DND-41 (cell line): ENCODE results near the gene TRIP13.

Experiments
- ATAC-seq: fragments of 200-7000 bp; cut with Tn5 transposase; 3 replicates; pipeline ENCODE4 v1.9.1; 2021; ENCODE audit warnings: low read depth; ENCODE audit not compliant: insufficient read depth
- DNase-seq: peaks from one replicate; pipeline ENCODE4 v3.0.0-alpha.2; 2020
- H2AFZ ChIP-seq: 2 replicates; pipeline ENCODE4 v1.6.0; 2012; ENCODE audit warnings: low read depth, low read length
- H3K27ac ChIP-seq: 2 replicates; pipeline ENCODE4 v1.5.1; 2012; ENCODE audit warnings: low read length, inconsistent platforms
- H3K27me3 ChIP-seq: fragments of 200-600 bp; sonication (generic); 2 replicates; pipeline ENCODE4 v1.6.0; 2012; ENCODE audit warnings: low read length, mild to moderate bottlenecking, inconsistent platforms; ENCODE audit not compliant: insufficient read depth, poor library complexity
- H3K36me3 ChIP-seq: 2 replicates; pipeline ENCODE4 v1.5.1; 2012; ENCODE audit warnings: low read length, inconsistent platforms; ENCODE audit not compliant: insufficient read depth
- H3K4me1 ChIP-seq: 2 replicates; pipeline ENCODE4 v1.5.1; 2012; ENCODE audit warnings: mild to moderate bottlenecking, low read length; ENCODE audit not compliant: insufficient read depth
- H3K4me2 ChIP-seq: 2 replicates; pipeline ENCODE4 v1.6.0; 2012; ENCODE audit warnings: mild to moderate bottlenecking, moderate library complexity, low read length, inconsistent platforms; ENCODE audit not compliant: insufficient read depth
- H3K4me3 ChIP-seq, 2 experiments: fragments of 200-600 bp in 1 of 2; shearing (Covaris generic) in 1 of 2; 2 replicates each; pipeline ENCODE4 v1.5.1; 2012 to 2016; ENCODE audit warnings: inconsistent platforms in 2 of 2, low read length in 2 of 2, mild to moderate bottlenecking in 2 of 2, low read depth in 1 of 2, moderate library complexity in 1 of 2
- H3K79me2 ChIP-seq: 2 replicates; pipeline ENCODE4 v1.6.0; 2012; ENCODE audit warnings: low read length, inconsistent platforms; ENCODE audit not compliant: insufficient read depth
- H3K9ac ChIP-seq: 2 replicates; pipeline ENCODE4 v1.6.0; 2012; ENCODE audit warnings: low read depth, mild to moderate bottlenecking, inconsistent platforms, low read length, moderate library complexity
- H3K9me3 ChIP-seq: 2 replicates; pipeline ENCODE4 v1.5.1; 2012; ENCODE audit warnings: low read length, moderate library complexity, mild to moderate bottlenecking, inconsistent platforms; ENCODE audit not compliant: insufficient read depth, severe bottlenecking
- H4K20me1 ChIP-seq: 2 replicates; pipeline ENCODE4 v1.6.0; 2012; ENCODE audit warnings: low read length; ENCODE audit not compliant: insufficient read depth
- EZH2 ChIP-seq: IDR thresholded peaks from 3 replicates; pipeline ENCODE4 v1.6.1; 2012; ENCODE audit warnings: borderline replicate concordance, low read depth, mild to moderate bottlenecking, moderate library complexity, low read length, inconsistent platforms; ENCODE audit not compliant: severe bottlenecking
- TF ChIP-seq, protein P1 (sequence below): IDR thresholded peaks from 2 replicates; pipeline ENCODE4 v1.5.1; 2012; ENCODE audit warnings: borderline replicate concordance, low read length, moderate library complexity, mild to moderate bottlenecking; ENCODE audit not compliant: poor library complexity, severe bottlenecking; ENCODE audit errors: extremely low read depth

TRIP13 gene

GRCh38 chr5:861442-862366 lies 31.0 kb upstream of the TRIP13 start:
- Histone ChIP-seq H3K4me1 (no peaks in the 10 kb centered on the region), H3K27ac (no peak overlapping the region), H3K27me3 (no peaks in the 10 kb centered on the region), H3K9ac (no peak overlapping the region), H3K36me3 (peaks cover 50% of the 10 kb centered on the region), H2AFZ (no peak overlapping the region), H3K4me2 (no peak overlapping the region), H4K20me1 (peaks cover 48% of the 10 kb centered on the region), H3K79me2 (no peaks in the 10 kb centered on the region), H3K9me3 (no peaks in the 10 kb centered on the region), H3K4me3 (no peak overlapping the region)
- TF ChIP-seq EZH2 = no peak
- TF ChIP-seq, protein P1, sequence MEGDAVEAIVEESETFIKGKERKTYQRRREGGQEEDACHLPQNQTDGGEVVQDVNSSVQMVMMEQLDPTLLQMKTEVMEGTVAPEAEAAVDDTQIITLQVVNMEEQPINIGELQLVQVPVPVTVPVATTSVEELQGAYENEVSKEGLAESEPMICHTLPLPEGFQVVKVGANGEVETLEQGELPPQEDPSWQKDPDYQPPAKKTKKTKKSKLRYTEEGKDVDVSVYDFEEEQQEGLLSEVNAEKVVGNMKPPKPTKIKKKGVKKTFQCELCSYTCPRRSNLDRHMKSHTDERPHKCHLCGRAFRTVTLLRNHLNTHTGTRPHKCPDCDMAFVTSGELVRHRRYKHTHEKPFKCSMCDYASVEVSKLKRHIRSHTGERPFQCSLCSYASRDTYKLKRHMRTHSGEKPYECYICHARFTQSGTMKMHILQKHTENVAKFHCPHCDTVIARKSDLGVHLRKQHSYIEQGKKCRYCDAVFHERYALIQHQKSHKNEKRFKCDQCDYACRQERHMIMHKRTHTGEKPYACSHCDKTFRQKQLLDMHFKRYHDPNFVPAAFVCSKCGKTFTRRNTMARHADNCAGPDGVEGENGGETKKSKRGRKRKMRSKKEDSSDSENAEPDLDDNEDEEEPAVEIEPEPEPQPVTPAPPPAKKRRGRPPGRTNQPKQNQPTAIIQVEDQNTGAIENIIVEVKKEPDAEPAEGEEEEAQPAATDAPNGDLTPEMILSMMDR = no peak
- no peak for DNase-seq
- peak; percentile 38 for ATAC-seq

DNA sequence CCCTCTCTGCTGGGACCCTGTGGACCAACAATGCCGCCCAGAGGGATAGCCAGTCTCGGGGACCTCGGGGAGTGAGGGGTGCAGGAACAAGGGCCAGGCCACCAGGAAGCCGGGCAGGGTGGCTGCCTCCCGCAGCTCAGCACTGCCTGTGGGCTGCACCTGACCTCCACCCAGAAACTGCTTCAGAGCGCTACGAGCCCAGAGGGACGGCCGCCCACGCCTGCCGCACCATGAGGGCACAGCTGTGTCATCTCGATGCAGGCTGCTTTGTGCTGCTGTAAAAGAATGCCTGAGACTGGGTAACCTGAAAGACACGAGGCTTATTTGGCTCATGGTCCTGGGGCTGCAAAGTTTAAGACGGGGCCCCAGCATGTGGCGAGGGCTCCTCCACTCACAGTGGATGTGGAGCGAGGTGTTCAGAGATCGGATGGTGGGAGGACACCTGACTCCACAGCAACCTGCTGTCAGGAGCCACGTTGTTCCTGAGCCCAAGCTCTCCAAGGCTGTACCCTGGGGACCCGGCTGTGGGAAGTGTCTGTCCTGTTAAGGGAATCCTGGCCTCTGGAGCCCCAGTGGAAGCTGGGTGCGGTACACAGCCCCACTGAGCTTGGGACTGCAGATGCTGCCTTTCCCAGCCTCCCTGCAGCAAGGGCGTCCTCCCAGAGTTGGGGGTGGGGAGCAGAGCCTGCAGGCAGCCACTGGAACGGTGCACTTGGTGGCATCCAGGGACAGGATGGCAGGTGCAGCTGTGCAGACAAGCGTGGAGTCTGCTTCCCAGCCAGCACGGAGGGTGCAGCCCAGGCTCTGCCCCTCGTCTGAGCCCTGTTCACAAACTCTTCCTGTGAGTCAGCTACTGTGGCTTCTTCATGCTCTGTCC lies 30.1 kb upstream of the TRIP13 start:
- Histone ChIP-seq H3K4me1 (no peaks in the 10 kb centered on the region), H3K9ac (no peak overlapping the region), H3K27ac (no peak overlapping the region), H3K9me3 (no peaks in the 10 kb centered on the region), H3K36me3 (peaks cover 59% of the 10 kb centered on the region), H3K79me2 (no peaks in the 10 kb centered on the region), H3K27me3 (no peaks in the 10 kb centered on the region), H3K4me2 (no peak overlapping the region), H3K4me3 (no peak overlapping the region), H4K20me1 (peaks cover 47% of the 10 kb centered on the region), H2AFZ (no peak overlapping the region)
- ATAC-seq (0 out of 3 replicates have a peak, but pooled peaks have one; percentile 6), DNase-seq (no peak)
- TF ChIP-seq, protein P1 = no peak
- TF ChIP-seq EZH2 = no peak

- H3K4me2 ChIP-seq = no peak overlapping the region
- no peak for ATAC-seq
- TF ChIP-seq, protein P1 = peak; percentile 4
- no peak for TF ChIP-seq EZH2
- no peaks in the 10 kb centered on the region for H3K9me3 ChIP-seq
- no peak overlapping the region for H3K9ac ChIP-seq
- H3K4me1 ChIP-seq = no peaks in the 10 kb centered on the region
- H2AFZ ChIP-seq = no peak overlapping the region
- peaks cover 66% of the 10 kb centered on the region for H3K36me3 ChIP-seq
- H3K79me2 ChIP-seq = no peaks in the 10 kb centered on the region
- no peak overlapping the region for H3K4me3 ChIP-seq
- no peaks in the 10 kb centered on the region for H3K27me3 ChIP-seq
- no peak for DNase-seq
- peaks cover 51% of the 10 kb centered on the region for H4K20me1 ChIP-seq
- H3K27ac ChIP-seq = no peak overlapping the region
These were observed 29.4 kb upstream of the TRIP13 start for GRCh38 chr5:863244-863805.
